Measurements from ENCODE around the gene SLC22A25.

DNA sequence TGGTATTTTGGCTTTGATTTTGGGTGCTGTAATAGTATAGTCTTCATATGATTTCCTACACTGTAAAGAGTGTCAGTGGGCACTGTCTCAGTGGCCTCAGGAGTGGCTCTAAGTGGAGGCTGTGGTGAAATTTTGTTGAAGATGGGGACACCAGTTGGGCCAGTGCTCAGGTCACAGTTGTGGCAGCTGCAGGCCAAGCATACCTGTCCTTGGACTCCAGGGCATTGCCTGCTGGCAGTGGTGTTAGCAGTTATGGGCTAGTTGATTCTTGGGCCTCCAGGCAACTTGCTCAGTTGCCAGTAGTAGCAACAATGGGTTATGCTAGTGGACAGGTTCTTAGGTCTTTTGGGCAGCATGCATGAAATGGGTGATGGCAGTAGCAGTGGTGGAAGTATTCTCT is 39.2 kb upstream of the SLC22A25 start:
- TF ChIP-seq, protein P1, sequence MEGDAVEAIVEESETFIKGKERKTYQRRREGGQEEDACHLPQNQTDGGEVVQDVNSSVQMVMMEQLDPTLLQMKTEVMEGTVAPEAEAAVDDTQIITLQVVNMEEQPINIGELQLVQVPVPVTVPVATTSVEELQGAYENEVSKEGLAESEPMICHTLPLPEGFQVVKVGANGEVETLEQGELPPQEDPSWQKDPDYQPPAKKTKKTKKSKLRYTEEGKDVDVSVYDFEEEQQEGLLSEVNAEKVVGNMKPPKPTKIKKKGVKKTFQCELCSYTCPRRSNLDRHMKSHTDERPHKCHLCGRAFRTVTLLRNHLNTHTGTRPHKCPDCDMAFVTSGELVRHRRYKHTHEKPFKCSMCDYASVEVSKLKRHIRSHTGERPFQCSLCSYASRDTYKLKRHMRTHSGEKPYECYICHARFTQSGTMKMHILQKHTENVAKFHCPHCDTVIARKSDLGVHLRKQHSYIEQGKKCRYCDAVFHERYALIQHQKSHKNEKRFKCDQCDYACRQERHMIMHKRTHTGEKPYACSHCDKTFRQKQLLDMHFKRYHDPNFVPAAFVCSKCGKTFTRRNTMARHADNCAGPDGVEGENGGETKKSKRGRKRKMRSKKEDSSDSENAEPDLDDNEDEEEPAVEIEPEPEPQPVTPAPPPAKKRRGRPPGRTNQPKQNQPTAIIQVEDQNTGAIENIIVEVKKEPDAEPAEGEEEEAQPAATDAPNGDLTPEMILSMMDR (conservative IDR thresholded peaks at IDR 0.05 in 1 of 2, IDR thresholded peaks at IDR 0.05 in 1 of 2; ENCODE audit: low read depth in 1 of 2, low read length in 2 of 2): no peak
- no peak for TF ChIP-seq EZH2 (IDR thresholded peaks at IDR 0.05; ENCODE audit: low read length, missing control alignments)

All from fibroblast of lung (primary cell).